ENCODE measurements around the gene BMPR1B.

DNA sequence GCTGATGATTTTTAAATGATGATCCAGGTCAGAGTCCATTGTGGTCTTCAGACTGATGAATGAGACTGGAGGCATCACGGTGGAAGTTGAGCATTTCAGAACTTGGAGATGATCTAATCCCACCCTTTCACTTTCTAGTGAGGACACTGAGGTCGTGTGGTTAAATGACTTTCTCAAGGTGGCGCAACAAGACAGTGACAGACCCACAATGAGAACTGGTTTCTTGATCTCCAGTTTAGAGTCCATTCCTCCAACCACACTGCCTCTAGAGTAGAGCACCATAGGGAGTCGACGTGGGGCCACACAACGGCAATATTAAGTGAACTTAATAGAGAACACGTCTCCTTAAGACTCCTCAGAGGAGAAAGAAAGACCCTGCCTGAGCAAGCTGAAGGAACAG lies 410.1 kb downstream of the BMPR1B start:
- TF ChIP-seq, protein P1, sequence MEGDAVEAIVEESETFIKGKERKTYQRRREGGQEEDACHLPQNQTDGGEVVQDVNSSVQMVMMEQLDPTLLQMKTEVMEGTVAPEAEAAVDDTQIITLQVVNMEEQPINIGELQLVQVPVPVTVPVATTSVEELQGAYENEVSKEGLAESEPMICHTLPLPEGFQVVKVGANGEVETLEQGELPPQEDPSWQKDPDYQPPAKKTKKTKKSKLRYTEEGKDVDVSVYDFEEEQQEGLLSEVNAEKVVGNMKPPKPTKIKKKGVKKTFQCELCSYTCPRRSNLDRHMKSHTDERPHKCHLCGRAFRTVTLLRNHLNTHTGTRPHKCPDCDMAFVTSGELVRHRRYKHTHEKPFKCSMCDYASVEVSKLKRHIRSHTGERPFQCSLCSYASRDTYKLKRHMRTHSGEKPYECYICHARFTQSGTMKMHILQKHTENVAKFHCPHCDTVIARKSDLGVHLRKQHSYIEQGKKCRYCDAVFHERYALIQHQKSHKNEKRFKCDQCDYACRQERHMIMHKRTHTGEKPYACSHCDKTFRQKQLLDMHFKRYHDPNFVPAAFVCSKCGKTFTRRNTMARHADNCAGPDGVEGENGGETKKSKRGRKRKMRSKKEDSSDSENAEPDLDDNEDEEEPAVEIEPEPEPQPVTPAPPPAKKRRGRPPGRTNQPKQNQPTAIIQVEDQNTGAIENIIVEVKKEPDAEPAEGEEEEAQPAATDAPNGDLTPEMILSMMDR (IDR thresholded peaks at IDR 0.05; ENCODE audit: insufficient read depth, low read length), result no peak
- TF ChIP-seq GABPA (IDR thresholded peaks at IDR 0.05; ENCODE audit: low read depth) (no peak), POLR2AphosphoS5 (IDR thresholded peaks at IDR 0.05; ENCODE audit: low read depth) (no peak)

Data from HL-60 (cell line).